Testis (tissue), 3 donors: ENCODE data around the gene CFAP90. TPM values are rescaled to one million over a fixed set of nuclear protein-coding genes. Genes with fewer than 3 reads are reported as not detected.
A peak's percentile ranks its signal among the peaks of the same experiment; 100 is the strongest.

ENCODE experiments used
- DNase-seq: peaks from one replicate; pipeline ENCODE4 v3.0.0-alpha.2; 2019
- H3K27ac ChIP-seq, 2 donors: fragments of 200-600 bp; sonication (generic); one replicate each; pipeline ENCODE4 v1.5.1; 2019
- H3K27me3 ChIP-seq: fragments of 200-600 bp; sonication (generic); one replicate; pipeline ENCODE4 v1.5.1; 2019
- H3K36me3 ChIP-seq: fragments of 200-600 bp; sonication (generic); one replicate; pipeline ENCODE4 v1.5.1; 2017; ENCODE audit warnings: low read depth; ENCODE audit errors: missing control alignments
- H3K4me1 ChIP-seq: fragments of 200-600 bp; sonication (generic); one replicate; pipeline ENCODE4 v1.5.1; 2019
- H3K4me3 ChIP-seq, 2 donors: fragments of 200-600 bp; sonication (generic); one replicate each; pipeline ENCODE4 v1.5.1; 2017 to 2019
- H3K9me3 ChIP-seq: fragments of 200-600 bp; sonication (generic); one replicate; pipeline ENCODE4 v1.5.1; 2017
- POLR2A ChIP-seq: fragments of 450-650 bp; IDR thresholded peaks from one replicate; pipeline ENCODE4 v1.6.1; 2017; ENCODE audit warnings: antibody characterized with exemption, mild to moderate bottlenecking, moderate library complexity
- WGBS, 2 donors: methylation state at CpG; one replicate each; pipeline ENCODE4 v1.1.5; 2018; 5-methylcytosine and 5-hydroxymethylcytosine counted together
- intact Hi-C: fragments of 100-400 bp; cut with DNase I; formaldehyde crosslinking; loops from one replicate; pipeline ENCODE4 v1.15.1; 2023; ENCODE audit warnings: low total_unique reads
- polyA plus RNA-seq: library from polyadenylated mRNA; stranded (reverse); fragments of 350-450 nt; fragmentation: Illumina TruSeq; extraction: RNeasy Lipid Tissue Mini Kit (QIAGEN cat#74804); gene quantifications from one replicate; pipeline ENCODE4 v1.2.3, GENCODE V29; 2014; ENCODE audit warnings: low read depth, low replicate concordance; ENCODE audit not compliant: insufficient read depth
- total RNA-seq, 2 donors: library from RNA; depleted of rRNA; stranded (reverse); fragments of >200 nt; gene quantifications; one replicate each; pipeline ENCODE4 v1.2.3, GENCODE V29; 2016
- TF ChIP-seq, protein P1 (sequence below), 3 experiments: fragments of 450-650 bp in 2 of 3; fragments of 200-600 bp in 1 of 3; sonication (generic) in 1 of 3; IDR thresholded peaks; one replicate each; pipeline ENCODE4 v1.5.1; 2016 to 2019; ENCODE audit warnings: antibody characterized with exemption in 3 of 3, mild to moderate bottlenecking in 2 of 3, moderate library complexity in 1 of 3

Gene CFAP90
- total and polyA plus RNA-seq, 3 donors from 2014 or later: 12.2 to 55.2 (median 33.0) TPM

DNA sequence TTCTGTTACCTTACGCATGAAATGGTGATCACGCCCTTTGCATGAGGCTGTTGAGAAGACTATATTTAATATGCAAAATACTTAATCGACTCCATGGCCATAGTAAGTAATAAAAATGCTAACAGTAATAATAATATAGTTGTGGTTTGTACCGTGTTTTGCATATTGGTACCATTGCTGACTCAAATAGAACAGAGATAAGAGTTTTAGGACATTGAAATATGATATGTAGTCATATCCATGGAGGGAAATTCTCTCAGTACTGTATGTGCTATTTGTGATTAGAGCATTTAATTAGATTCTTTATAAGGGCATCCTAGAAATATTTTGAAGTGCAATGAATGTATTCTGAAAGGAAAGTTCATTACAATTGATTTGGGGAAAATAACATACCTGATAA, 41.9 kb downstream of the CFAP90 start:
- no peak overlapping the region for H3K27ac ChIP-seq
- no peaks in the 10 kb centered on the region for H3K36me3 ChIP-seq
- no peak for DNase-seq
- no peak overlapping the region for H3K4me3 ChIP-seq
- TF ChIP-seq POLR2A: no peak
- TF ChIP-seq, protein P1, sequence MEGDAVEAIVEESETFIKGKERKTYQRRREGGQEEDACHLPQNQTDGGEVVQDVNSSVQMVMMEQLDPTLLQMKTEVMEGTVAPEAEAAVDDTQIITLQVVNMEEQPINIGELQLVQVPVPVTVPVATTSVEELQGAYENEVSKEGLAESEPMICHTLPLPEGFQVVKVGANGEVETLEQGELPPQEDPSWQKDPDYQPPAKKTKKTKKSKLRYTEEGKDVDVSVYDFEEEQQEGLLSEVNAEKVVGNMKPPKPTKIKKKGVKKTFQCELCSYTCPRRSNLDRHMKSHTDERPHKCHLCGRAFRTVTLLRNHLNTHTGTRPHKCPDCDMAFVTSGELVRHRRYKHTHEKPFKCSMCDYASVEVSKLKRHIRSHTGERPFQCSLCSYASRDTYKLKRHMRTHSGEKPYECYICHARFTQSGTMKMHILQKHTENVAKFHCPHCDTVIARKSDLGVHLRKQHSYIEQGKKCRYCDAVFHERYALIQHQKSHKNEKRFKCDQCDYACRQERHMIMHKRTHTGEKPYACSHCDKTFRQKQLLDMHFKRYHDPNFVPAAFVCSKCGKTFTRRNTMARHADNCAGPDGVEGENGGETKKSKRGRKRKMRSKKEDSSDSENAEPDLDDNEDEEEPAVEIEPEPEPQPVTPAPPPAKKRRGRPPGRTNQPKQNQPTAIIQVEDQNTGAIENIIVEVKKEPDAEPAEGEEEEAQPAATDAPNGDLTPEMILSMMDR (IDR thresholded peaks at IDR 0.05): no peak
- intact Hi-C loops: no loop called here
- H3K27me3 ChIP-seq: no peaks in the 10 kb centered on the region
- H3K4me1 ChIP-seq: no peaks in the 10 kb centered on the region
- no peaks in the 10 kb centered on the region for H3K9me3 ChIP-seq
- 83 to 85% methylated on average over 4 of the region's 4 CpGs for WGBS, 2 donors

DNA sequence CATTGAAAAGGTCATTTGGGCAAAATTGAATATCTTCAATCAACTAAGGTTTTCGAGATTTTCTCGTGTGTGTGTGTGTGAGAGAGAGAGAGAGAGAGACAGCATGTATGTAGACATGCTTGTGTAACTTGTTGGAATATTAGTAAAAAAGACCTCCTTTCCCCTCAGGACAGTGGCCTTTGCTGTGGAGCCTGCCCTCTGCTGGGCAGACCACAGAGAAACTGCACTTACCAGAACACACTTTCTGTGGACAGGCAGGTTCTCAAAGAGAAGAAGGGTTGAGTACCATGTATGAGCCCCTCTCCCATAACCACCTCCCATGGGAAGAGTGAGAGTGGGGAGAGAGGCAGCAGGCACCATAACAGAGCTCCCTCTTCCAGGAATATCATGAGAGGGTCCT, 45.6 kb downstream of the CFAP90 start:
- no peak overlapping the region for H3K4me3 ChIP-seq
- no peaks in the 10 kb centered on the region for H3K9me3 ChIP-seq
- no peaks in the 10 kb centered on the region for H3K36me3 ChIP-seq
- TF ChIP-seq, protein P1 (IDR thresholded peaks at IDR 0.05): no peak
- H3K27ac ChIP-seq: no peak overlapping the region
- H3K27me3 ChIP-seq: no peaks in the 10 kb centered on the region
- peak; percentile 10 for DNase-seq
- 92 to 95% methylated on average over 2 of the region's 2 CpGs for whole genome bisulfite sequencing, 2 donors
- H3K4me1 ChIP-seq: no peaks in the 10 kb centered on the region
- intact Hi-C loops: no loop called here

DNA sequence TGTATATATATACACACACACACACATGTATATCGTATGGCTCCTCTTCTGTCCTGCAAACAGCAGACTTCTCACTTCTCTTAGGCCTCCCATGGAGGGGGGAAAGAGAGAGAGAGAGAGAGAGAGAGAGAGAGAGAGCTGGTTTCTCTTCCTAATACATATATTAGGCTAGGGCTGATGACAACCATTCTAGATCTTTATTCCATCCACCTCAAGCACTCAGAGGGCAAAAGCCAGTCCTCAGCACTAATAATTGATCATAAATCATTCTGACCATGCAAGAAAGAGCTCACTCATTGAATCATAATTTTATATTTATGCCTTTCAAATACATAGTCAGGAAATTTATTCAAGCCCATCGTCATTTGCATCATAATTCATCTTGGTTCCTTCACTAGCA, 47.0 kb downstream of the CFAP90 start:
- intact Hi-C loops: no loop called here
- Histone ChIP-seq H3K27ac (no peak overlapping the region), H3K4me1 (no peaks in the 10 kb centered on the region), H3K27me3 (no peaks in the 10 kb centered on the region), H3K4me3 (no peak overlapping the region), H3K9me3 (no peaks in the 10 kb centered on the region), H3K36me3 (no peaks in the 10 kb centered on the region)
- WGBS, 2 donors: 83% methylated on average over 2 of the region's 2 CpGs
- TF ChIP-seq POLR2A: no peak
- TF ChIP-seq, protein P1 (IDR thresholded peaks at IDR 0.05): no peak
- no peak for DNase-seq

DNA sequence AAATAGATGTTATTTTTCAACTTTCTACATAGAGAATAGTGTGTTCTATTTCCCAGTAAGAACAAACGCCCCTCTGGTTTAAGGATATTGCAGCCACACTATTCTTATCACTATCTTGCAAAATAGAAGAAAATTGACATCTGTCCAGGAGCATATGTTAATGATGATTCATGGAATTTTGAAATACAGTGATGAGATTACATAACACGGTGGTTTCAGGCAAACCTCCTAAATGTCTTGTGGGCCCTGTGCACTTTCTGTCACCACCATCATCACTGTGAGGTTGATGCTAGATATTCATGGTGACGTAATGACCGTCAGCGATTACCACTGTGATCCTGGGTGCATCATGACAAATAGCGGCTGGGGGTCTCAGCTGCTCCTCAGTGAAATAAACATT, 48.1 kb downstream of the CFAP90 start:
- no peaks in the 10 kb centered on the region for H3K27me3 ChIP-seq
- intact Hi-C loops: no loop called here
- no peak overlapping the region for H3K4me3 ChIP-seq
- no peak overlapping the region for H3K27ac ChIP-seq
- DNase-seq: no peak
- TF ChIP-seq, protein P1 (IDR thresholded peaks at IDR 0.05): no peak
- no peak for TF ChIP-seq POLR2A
- no peaks in the 10 kb centered on the region for H3K36me3 ChIP-seq
- no peaks in the 10 kb centered on the region for H3K9me3 ChIP-seq
- H3K4me1 ChIP-seq: no peaks in the 10 kb centered on the region
- 83 to 94% methylated on average over 6 of the region's 6 CpGs for WGBS, 2 donors

DNA sequence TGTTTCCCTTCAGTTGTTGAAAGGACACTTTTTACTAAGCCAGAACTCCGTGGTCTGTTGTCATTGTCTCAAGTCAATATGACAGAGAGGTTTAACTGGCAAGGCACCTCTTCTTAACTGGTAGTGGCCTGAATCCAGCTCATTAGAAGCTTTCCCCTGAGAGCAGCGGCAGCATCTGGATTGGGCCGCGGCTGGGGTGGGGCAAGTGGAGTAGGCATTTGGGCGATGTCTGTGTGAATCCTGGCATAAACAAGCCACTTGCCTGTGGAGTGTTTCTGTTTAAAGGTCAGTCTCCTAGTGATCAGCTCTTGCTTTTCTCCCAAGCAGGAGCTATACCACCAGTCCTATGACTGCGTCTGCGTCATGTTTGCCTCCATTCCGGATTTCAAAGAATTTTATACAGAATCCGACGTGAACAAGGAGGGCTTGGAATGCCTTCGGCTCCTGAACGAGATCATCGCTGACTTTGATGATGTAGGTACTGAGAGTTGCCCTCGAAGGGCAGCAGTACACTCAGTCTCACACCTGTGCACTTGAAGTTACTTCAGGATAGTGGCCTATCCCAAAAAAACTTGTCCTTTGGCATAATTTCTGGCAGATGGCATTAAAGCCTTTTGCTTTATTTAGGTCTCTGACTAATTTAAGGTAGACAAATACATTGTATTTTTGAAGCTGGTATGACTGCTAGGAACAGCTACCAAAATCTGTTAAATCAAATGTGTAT, 48.9 kb downstream of the CFAP90 start:
- no peaks in the 10 kb centered on the region for H3K27me3 ChIP-seq
- no peaks in the 10 kb centered on the region for H3K36me3 ChIP-seq
- WGBS, 2 donors: 91 to 94% methylated on average over 14 of the region's 14 CpGs
- no peak for DNase-seq
- intact Hi-C loops: no loop called here
- no peak overlapping the region for H3K27ac ChIP-seq
- TF ChIP-seq POLR2A: no peak
- TF ChIP-seq, protein P1 (IDR thresholded peaks at IDR 0.05): no peak
- H3K4me1 ChIP-seq: no peaks in the 10 kb centered on the region
- H3K9me3 ChIP-seq: no peaks in the 10 kb centered on the region
- H3K4me3 ChIP-seq: no peak overlapping the region
